Ammon's horn (tissue), 1 donor: ENCODE results near the gene ZNF76.
"Not testable (repeated sequence)": the region's sequence is repeated elsewhere in the genome, so short reads cannot be mapped to it uniquely, and the experiment has no call there.

Experiments used
- DNase-seq: peaks from one replicate; pipeline ENCODE4 v3.0.0-alpha.2; 2016; ENCODE audit warnings: low spot score

The ZNF76 gene

GRCh38 chr6:35330541-35331119 is 71.1 kb downstream of the ZNF76 start:
- DNase-seq: no peak

GRCh38 chr6:35332074-35332887 is 72.7 kb downstream of the ZNF76 start:
- not testable (repeated sequence) for DNase-seq

- DNase-seq: no peak
Observed at GRCh38 chr6:35341557-35341956, 82.0 kb downstream of the ZNF76 start.

- DNase-seq: peak; percentile 98
Observed at GRCh38 chr6:35342258-35343091, 82.9 kb downstream of the ZNF76 start, which contains the start of gene PPARD. Gene PPARD, plus strand, starts transcription at chr6:35342558. Its CDS starts 68,530 bp downstream, at chr6:35411088.

- peak; percentile 51 for DNase-seq
Observed at GRCh38 chr6:35343092-35343834, 83.7 kb downstream of the ZNF76 start.

- DNase-seq: no peak
Observed at GRCh38 chr6:35343835-35344550, 84.5 kb downstream of the ZNF76 start.
